ENCODE results near the gene DNA2. TPM values are rescaled to one million over a fixed set of nuclear protein-coding genes. Genes with fewer than 3 reads are reported as not detected.

DNA2 gene
- polyA plus RNA-seq, 1 of the 3 experiments (the other 2 are of a cell fraction), result 2.5 TPM

DNA sequence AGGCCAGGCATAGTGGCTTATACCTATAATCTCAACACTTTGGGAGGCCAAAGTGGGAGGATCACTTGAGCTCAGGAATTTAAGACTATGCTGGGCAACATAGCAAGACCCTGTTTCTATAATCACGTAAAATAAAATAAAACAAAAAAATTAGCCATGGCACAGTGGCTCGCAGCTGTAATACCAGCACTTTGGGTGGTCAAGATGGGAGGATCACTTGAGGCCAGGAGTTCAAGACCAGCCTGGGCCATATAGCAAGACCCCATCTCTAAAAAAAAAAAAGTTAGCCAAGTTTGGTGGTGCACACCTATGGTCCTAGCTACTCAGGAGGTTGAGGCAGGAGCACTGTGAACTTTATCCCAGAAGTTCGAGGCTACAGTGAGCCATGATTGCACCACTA is 30.9 kb downstream of the DNA2 start (continued):
- TF ChIP-seq EP300 (IDR thresholded peaks at IDR 0.05; ENCODE audit: borderline replicate concordance in 1 of 2, low read depth in 1 of 2, low read length in 1 of 2) (no peak), TAF1 (IDR thresholded peaks at IDR 0.05; ENCODE audit: borderline replicate concordance, low read depth, low read length) (no peak), MEF2A (IDR thresholded peaks at IDR 0.05; ENCODE audit: borderline replicate concordance, low read depth) (no peak)
- TF ChIP-seq, protein P1, sequence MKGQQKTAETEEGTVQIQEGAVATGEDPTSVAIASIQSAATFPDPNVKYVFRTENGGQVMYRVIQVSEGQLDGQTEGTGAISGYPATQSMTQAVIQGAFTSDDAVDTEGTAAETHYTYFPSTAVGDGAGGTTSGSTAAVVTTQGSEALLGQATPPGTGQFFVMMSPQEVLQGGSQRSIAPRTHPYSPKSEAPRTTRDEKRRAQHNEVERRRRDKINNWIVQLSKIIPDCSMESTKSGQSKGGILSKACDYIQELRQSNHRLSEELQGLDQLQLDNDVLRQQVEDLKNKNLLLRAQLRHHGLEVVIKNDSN (IDR thresholded peaks at IDR 0.05; ENCODE audit: borderline replicate concordance, low read depth), result no peak

GRCh38 chr10:68435803-68436202 is 36.0 kb downstream of the DNA2 start:
- no peak overlapping the region for H3K4me2 ChIP-seq
- no peaks in the 10 kb centered on the region for H3K9me2 ChIP-seq
- H3K36me3 ChIP-seq (replicated peaks in 1 of 2; ENCODE audit: control insufficient read depth in 1 of 2, insufficient read depth in 2 of 2, low read length in 1 of 2), result peaks cover 3 to 22% of the 10 kb centered on the region in 2 experiments
- no peaks in the 10 kb centered on the region for H3K9me3 ChIP-seq
- H3K79me2 ChIP-seq (ENCODE audit: insufficient read depth), result 0 out of 2 replicates have a peak, but pooled peaks cover 2% of the 10 kb centered on the region
- no peak overlapping the region for H3K9ac ChIP-seq
- TF ChIP-seq NRF1 (IDR thresholded peaks at IDR 0.05; ENCODE audit: low read depth, low read length) (no peak), NFIC (IDR thresholded peaks at IDR 0.05; ENCODE audit: borderline replicate concordance) (no peak), RFX5 (IDR thresholded peaks at IDR 0.05; ENCODE audit: low read length) (no peak), TAF1 (IDR thresholded peaks at IDR 0.05; ENCODE audit: borderline replicate concordance, low read depth, low read length) (no peak), YY1 (IDR thresholded peaks at IDR 0.05; ENCODE audit: low read depth) (no peak), RXRA (IDR thresholded peaks at IDR 0.05; ENCODE audit: borderline replicate concordance, low read depth) (no peak), GABPA (IDR thresholded peaks at IDR 0.05; ENCODE audit: low read depth) (no peak), CTCF (IDR thresholded peaks at IDR 0.05) (no peak), PBX3 (IDR thresholded peaks at IDR 0.05) (no peak), POLR2AphosphoS5 (IDR thresholded peaks at IDR 0.05; ENCODE audit: low read depth, low read length) (no peak), SIN3A (IDR thresholded peaks at IDR 0.05; ENCODE audit: borderline replicate concordance, low read depth, low read length) (no peak), RAD21 (IDR thresholded peaks at IDR 0.05; ENCODE audit: low read length) (no peak), ELF1 (IDR thresholded peaks at IDR 0.05) (no peak)
- TF ChIP-seq, protein P2, sequence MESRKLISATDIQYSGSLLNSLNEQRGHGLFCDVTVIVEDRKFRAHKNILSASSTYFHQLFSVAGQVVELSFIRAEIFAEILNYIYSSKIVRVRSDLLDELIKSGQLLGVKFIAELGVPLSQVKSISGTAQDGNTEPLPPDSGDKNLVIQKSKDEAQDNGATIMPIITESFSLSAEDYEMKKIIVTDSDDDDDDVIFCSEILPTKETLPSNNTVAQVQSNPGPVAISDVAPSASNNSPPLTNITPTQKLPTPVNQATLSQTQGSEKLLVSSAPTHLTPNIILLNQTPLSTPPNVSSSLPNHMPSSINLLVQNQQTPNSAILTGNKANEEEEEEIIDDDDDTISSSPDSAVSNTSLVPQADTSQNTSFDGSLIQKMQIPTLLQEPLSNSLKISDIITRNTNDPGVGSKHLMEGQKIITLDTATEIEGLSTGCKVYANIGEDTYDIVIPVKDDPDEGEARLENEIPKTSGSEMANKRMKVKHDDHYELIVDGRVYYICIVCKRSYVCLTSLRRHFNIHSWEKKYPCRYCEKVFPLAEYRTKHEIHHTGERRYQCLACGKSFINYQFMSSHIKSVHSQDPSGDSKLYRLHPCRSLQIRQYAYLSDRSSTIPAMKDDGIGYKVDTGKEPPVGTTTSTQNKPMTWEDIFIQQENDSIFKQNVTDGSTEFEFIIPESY (IDR thresholded peaks at IDR 0.05; ENCODE audit: borderline replicate concordance, low read depth), result no peak
- ChIA-PET POLR2A (no interaction called here), CTCF (interaction anchor here (1.3 kb wide), 1 partner anchor 29 kb away, joined by 4 read pairs; the partner anchor contains the start of gene RUFY2)
- peaks cover 6% of the 10 kb centered on the region for H3F3A ChIP-seq (replicated peaks; ENCODE audit: insufficient read depth)
- no peak overlapping the region for H3K27ac ChIP-seq (ENCODE audit: low read depth in 2 of 2, low read length in 1 of 2)
- DNase-seq, result no peak
- no peak overlapping the region for H2AFZ ChIP-seq (ENCODE audit: low read depth)
- H3K4me1 ChIP-seq (ENCODE audit: control insufficient read depth in 1 of 2, insufficient read depth in 2 of 2, low read depth in 1 of 2, low read length in 1 of 2), result no peaks in the 10 kb centered on the region
- no peak overlapping the region for H3K4me3 ChIP-seq (ENCODE audit: low read depth in 2 of 2, low read length in 1 of 2)
- no peaks in the 10 kb centered on the region for H3K27me3 ChIP-seq (ENCODE audit: insufficient read depth)
- no peaks in the 10 kb centered on the region for H4K20me1 ChIP-seq (ENCODE audit: insufficient read depth)
